ENCODE measurements around the gene PRR5. TPM values are rescaled to one million over a fixed set of nuclear protein-coding genes. Genes with fewer than 3 reads are reported as not detected.

PRR5 gene
- total RNA-seq, 1 donor from 2014 or later: 6.8 TPM

- DNase-seq (ENCODE audit: low read depth in 2 of 2): no peak
These were observed 9.9 kb downstream of the PRR5 start for GRCh38 chr22:44711690-44712555.

- no peak for DNase-seq (ENCODE audit: low read depth in 2 of 2)
These were observed 11.0 kb downstream of the PRR5 start for GRCh38 chr22:44712962-44713361.

GRCh38 chr22:44714703-44715350 lies 12.8 kb downstream of the PRR5 start:
- DNase-seq (ENCODE audit: low read depth in 2 of 2): peak; percentile 46 to 83

GRCh38 chr22:44718418-44718817 lies 16.4 kb downstream of the PRR5 start:
- no peak for DNase-seq (ENCODE audit: low read depth in 2 of 2)

- no peak for DNase-seq (ENCODE audit: low read depth in 2 of 2)
These were observed 17.8 kb downstream of the PRR5 start for GRCh38 chr22:44719586-44720368.

GRCh38 chr22:44721213-44721612 lies 19.2 kb downstream of the PRR5 start:
- DNase-seq (ENCODE audit: low read depth in 2 of 2): no peak

- DNase-seq (ENCODE audit: low read depth in 2 of 2): no peak
These were observed 20.6 kb downstream of the PRR5 start for GRCh38 chr22:44722611-44723010.

GRCh38 chr22:44723801-44724200 lies 21.8 kb downstream of the PRR5 start:
- peak in 1 of 2 donors; percentile 33 for DNase-seq (ENCODE audit: low read depth in 2 of 2)

GRCh38 chr22:44724416-44724815 lies 22.4 kb downstream of the PRR5 start:
- DNase-seq (ENCODE audit: low read depth in 2 of 2): no peak

GRCh38 chr22:44724859-44725258 lies 22.9 kb downstream of the PRR5 start:
- DNase-seq (ENCODE audit: low read depth in 2 of 2): no peak

- no peak for DNase-seq (ENCODE audit: low read depth in 2 of 2)
These were observed 24.4 kb downstream of the PRR5 start for GRCh38 chr22:44726439-44726838.

- DNase-seq (ENCODE audit: low read depth in 2 of 2): no peak
These were observed 25.1 kb downstream of the PRR5 start for GRCh38 chr22:44727148-44727547.

GRCh38 chr22:44727709-44728108 lies 25.7 kb downstream of the PRR5 start:
- no peak for DNase-seq (ENCODE audit: low read depth in 2 of 2)

- DNase-seq (ENCODE audit: low read depth in 2 of 2): no peak
These were observed 26.8 kb downstream of the PRR5 start for GRCh38 chr22:44728761-44729324.

GRCh38 chr22:44729391-44730021 lies 27.5 kb downstream of the PRR5 start:
- peak; percentile 63 to 77 for DNase-seq (ENCODE audit: low read depth in 2 of 2)

GRCh38 chr22:44730022-44730393 lies 28.0 kb downstream of the PRR5 start:
- no peak for DNase-seq (ENCODE audit: low read depth in 2 of 2)

- no peak for DNase-seq (ENCODE audit: low read depth in 2 of 2)
These were observed 28.7 kb downstream of the PRR5 start for GRCh38 chr22:44730490-44731356.

- DNase-seq (ENCODE audit: low read depth in 2 of 2): no peak
These were observed 29.5 kb downstream of the PRR5 start for GRCh38 chr22:44731357-44731970.

- DNase-seq (ENCODE audit: low read depth in 2 of 2): no peak
These were observed 30.1 kb downstream of the PRR5 start for GRCh38 chr22:44732017-44732561.

GRCh38 chr22:44732661-44733060 lies 30.7 kb downstream of the PRR5 start:
- no peak for DNase-seq (ENCODE audit: low read depth in 2 of 2)
